Measurements from ENCODE around the gene PGAM5. TPM values are rescaled to one million over a fixed set of nuclear protein-coding genes. Genes with fewer than 3 reads are reported as not detected.

PGAM5 gene
- total and polyA plus RNA-seq, 9 of the 15 experiments (the other 6 are each of a cell fraction or from before 2014, with no cell fraction given): 7.4 to 121 (median 69.5) TPM

DNA sequence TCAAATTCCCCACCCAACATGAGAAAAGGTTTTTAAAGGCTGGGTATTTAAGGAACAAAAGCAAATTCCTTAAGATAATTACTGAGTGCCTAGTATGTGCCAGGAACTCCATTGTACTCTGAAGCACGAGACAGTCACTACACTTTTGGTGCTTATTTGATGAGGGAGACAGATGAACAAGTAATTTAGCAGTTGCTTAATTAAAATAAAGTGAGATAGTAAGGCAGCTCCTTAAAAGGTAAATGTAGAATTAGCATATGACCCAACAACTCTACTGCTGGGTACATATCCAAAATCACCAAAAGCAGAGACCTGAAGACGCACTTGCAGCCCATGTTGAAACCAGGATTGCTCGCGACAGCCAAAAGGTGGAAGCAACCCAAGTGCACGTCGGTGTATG, 44.8 kb upstream of the PGAM5 start:
- no peak overlapping the region for H3K27ac ChIP-seq (ENCODE audit: extremely low read depth, low read depth, low read length)
- no peak overlapping the region for H3K4me3 ChIP-seq
- BruUV-seq (replicated peaks): no TSS peak
- 94% methylated on average over 6 of the region's 6 CpGs for WGBS (ENCODE audit: insufficient coverage, low coverage, missing lambda C conversion rate)
- no peaks in the 10 kb centered on the region for H3K9me3 ChIP-seq (replicated peaks; ENCODE audit: control insufficient read depth, insufficient read depth, low read depth, low read length)
- POLR2A ChIA-PET: interaction anchor here (0.6 kb wide), 1 partner anchor 11 kb away, joined by 3 read pairs; no protein-coding TSS in a partner anchor
- 0 out of 2 replicates have a peak, but pooled peaks cover 3% of the 10 kb centered on the region for H4K20me1 ChIP-seq (replicated peaks; ENCODE audit: control insufficient read depth, insufficient read depth, low read length)
- H2AFZ ChIP-seq (ENCODE audit: low read depth, low read length): no peak overlapping the region
- no peaks in the 10 kb centered on the region for H3K4me1 ChIP-seq (replicated peaks in 1 of 2; ENCODE audit: control insufficient read depth in 2 of 2, insufficient read depth in 2 of 2, low read length in 2 of 2)
- no peaks in the 10 kb centered on the region for H3K9me1 ChIP-seq (ENCODE audit: control insufficient read depth, insufficient read depth, low read length)
- CTCF ChIA-PET (ENCODE audit: low intra/inter-chr PET ratio): no interaction called here
- TF ChIP-seq ETV1 (tag; conservative IDR thresholded peaks at IDR 0.05; ENCODE audit: low read depth) (no peak), ZC3H4 (CRISPR knock-in tag; IDR thresholded peaks at IDR 0.05; ENCODE audit: borderline replicate concordance) (no peak), MCM5 (IDR thresholded peaks at IDR 0.05; ENCODE audit: low read depth) (no peak), MCM2 (IDR thresholded peaks at IDR 0.05; ENCODE audit: low read depth) (no peak), ZNF354B (CRISPR knock-in tag; IDR thresholded peaks at IDR 0.05) (no peak), FOXA1 (IDR thresholded peaks at IDR 0.05; ENCODE audit: borderline replicate concordance) (no peak), ARNT (IDR thresholded peaks at IDR 0.05) (no peak), GTF2E2 (tag; IDR thresholded peaks at IDR 0.05) (no peak), NBN (IDR thresholded peaks at IDR 0.05; ENCODE audit: low read depth) (no peak), ZNF444 (CRISPR knock-in tag; IDR thresholded peaks at IDR 0.05) (no peak), CCAR2 (IDR thresholded peaks at IDR 0.05; ENCODE audit: low read depth, low read length) (no peak), DMBX1 (CRISPR knock-in tag; IDR thresholded peaks at IDR 0.05; ENCODE audit: borderline replicate concordance) (no peak), STAT5B (CRISPR knock-in tag; IDR thresholded peaks at IDR 0.05) (no peak), ZNF431 (CRISPR knock-in tag; IDR thresholded peaks at IDR 0.05) (no peak)
- TF ChIP-seq, protein P1, sequence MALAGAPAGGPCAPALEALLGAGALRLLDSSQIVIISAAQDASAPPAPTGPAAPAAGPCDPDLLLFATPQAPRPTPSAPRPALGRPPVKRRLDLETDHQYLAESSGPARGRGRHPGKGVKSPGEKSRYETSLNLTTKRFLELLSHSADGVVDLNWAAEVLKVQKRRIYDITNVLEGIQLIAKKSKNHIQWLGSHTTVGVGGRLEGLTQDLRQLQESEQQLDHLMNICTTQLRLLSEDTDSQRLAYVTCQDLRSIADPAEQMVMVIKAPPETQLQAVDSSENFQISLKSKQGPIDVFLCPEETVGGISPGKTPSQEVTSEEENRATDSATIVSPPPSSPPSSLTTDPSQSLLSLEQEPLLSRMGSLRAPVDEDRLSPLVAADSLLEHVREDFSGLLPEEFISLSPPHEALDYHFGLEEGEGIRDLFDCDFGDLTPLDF (CRISPR knock-in tag; IDR thresholded peaks at IDR 0.05): no peak
- TF ChIP-seq, protein P2, sequence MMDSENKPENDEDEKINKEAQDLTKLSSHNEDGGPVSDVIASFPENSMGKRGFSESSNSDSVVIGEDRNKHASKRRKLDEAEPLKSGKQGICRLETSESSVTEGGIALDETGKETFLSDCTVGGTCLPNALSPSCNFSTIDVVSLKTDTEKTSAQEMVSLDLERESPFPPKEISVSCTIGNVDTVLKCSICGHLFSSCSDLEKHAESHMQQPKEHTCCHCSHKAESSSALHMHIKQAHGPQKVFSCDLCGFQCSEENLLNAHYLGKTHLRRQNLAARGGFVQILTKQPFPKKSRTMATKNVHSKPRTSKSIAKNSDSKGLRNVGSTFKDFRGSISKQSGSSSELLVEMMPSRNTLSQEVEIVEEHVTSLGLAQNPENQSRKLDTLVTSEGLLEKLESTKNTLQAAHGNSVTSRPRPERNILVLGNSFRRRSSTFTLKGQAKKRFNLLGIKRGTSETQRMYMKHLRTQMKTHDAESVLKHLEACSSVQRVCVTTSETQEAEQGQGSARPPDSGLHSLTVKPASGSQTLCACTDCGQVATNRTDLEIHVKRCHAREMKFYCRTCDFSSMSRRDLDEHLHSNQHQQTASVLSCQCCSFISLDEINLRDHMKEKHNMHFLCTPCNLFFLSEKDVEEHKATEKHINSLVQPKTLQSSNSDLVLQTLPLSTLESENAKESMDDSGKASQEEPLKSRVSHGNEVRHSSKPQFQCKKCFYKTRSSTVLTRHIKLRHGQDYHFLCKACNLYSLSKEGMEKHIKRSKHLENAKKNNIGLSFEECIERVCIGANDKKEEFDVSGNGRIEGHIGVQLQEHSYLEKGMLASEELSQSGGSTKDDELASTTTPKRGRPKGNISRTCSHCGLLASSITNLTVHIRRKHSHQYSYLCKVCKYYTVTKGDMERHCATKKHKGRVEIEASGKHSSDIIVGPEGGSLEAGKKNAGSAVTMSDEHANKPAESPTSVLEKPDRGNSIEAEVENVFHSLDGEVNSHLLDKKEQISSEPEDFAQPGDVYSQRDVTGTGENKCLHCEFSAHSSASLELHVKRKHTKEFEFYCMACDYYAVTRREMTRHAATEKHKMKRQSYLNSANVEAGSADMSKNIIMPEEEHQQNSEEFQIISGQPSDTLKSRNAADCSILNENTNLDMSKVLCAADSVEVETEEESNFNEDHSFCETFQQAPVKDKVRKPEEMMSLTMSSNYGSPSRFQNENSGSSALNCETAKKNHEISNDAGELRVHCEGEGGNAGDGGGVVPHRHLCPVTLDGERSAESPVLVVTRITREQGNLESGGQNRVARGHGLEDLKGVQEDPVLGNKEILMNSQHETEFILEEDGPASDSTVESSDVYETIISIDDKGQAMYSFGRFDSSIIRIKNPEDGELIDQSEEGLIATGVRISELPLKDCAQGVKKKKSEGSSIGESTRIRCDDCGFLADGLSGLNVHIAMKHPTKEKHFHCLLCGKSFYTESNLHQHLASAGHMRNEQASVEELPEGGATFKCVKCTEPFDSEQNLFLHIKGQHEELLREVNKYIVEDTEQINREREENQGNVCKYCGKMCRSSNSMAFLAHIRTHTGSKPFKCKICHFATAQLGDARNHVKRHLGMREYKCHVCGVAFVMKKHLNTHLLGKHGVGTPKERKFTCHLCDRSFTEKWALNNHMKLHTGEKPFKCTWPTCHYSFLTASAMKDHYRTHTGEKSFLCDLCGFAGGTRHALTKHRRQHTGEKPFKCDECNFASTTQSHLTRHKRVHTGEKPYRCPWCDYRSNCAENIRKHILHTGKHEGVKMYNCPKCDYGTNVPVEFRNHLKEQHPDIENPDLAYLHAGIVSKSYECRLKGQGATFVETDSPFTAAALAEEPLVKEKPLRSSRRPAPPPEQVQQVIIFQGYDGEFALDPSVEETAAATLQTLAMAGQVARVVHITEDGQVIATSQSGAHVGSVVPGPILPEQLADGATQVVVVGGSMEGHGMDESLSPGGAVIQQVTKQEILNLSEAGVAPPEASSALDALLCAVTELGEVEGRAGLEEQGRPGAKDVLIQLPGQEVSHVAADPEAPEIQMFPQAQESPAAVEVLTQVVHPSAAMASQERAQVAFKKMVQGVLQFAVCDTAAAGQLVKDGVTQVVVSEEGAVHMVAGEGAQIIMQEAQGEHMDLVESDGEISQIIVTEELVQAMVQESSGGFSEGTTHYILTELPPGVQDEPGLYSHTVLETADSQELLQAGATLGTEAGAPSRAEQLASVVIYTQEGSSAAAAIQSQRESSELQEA (IDR thresholded peaks at IDR 0.05; ENCODE audit: low read depth): no peak
- H3K79me2 ChIP-seq (ENCODE audit: control insufficient read depth, insufficient read depth, low read length): no peaks in the 10 kb centered on the region
- H3K36me3 ChIP-seq (ENCODE audit: control insufficient read depth, insufficient read depth, low read length): peaks cover 95% of the 10 kb centered on the region
- in situ Hi-C loops (cut with MboI) (no loop called here), intact Hi-C loops (cut with micrococcal nuclease) (no loop called here)
- H3K4me2 ChIP-seq (ENCODE audit: insufficient read depth, low read length): no peak overlapping the region
- no peaks in the 10 kb centered on the region for H3K27me3 ChIP-seq (ENCODE audit: control insufficient read depth in 2 of 2, insufficient read depth in 2 of 2, low read length in 2 of 2)
- DNase-seq (ENCODE audit: extremely low read depth in 1 of 4, low spot score in 3 of 4) (no peak), FAIRE-seq (no peak), ATAC-seq (no peak)
- no peak overlapping the region for H3K9ac ChIP-seq (ENCODE audit: insufficient read depth in 1 of 2, low read depth in 2 of 2, low read length in 2 of 2)
